Caco-2 (cell line): Measurements from ENCODE around the gene HMCN2. TPM values are rescaled to one million over a fixed set of nuclear protein-coding genes. Genes with fewer than 3 reads are reported as not detected.

Experiments used
- BruUV-seq: library from RNA; stranded (reverse); fragments of 400-500 nt; replicated peaks from 2 replicates; lab custom pipeline; 2021; lab: Mats Ljungman, UMichigan
- CTCF ChIA-PET: fragments of 300-600 bp; sonication (Branson Sonifier 250); formaldehyde crosslinking; loops from one replicate; lab custom pipeline; 2022; ENCODE audit warnings: antibody characterized with exemption; lab: Charles Lee
- POLR2A ChIA-PET: fragments of 300-600 bp; sonication (Branson Sonifier 250); formaldehyde crosslinking; loops from one replicate; lab custom pipeline; 2022; ENCODE audit warnings: antibody characterized with exemption; lab: Charles Lee
- DNase-seq, 2 experiments: peaks; one replicate each; pipeline versions ENCODE4 v3.0.0 to v3.0.0-alpha.2; 2020 to 2022
- H3K27me3 ChIP-seq: replicated peaks from 2 replicates; pipeline ENCODE4 v1.6.0; 2011; ENCODE audit warnings: low read length; ENCODE audit not compliant: control insufficient read depth, insufficient read depth
- H3K36me3 ChIP-seq: 2 replicates; pipeline ENCODE4 v1.5.1; 2011; ENCODE audit warnings: low read length; ENCODE audit not compliant: control insufficient read depth, insufficient read depth
- H3K4me1 ChIP-seq: fragments of 250-450 bp; sonication (Bioruptor Pico); 2 replicates; pipeline ENCODE4 v1.5.1; 2020; ENCODE audit warnings: mild to moderate bottlenecking
- H3K4me3 ChIP-seq: 2 replicates; pipeline ENCODE4 v1.5.1; 2011; ENCODE audit warnings: low read depth, mild to moderate bottlenecking, control low read depth, low read length
- H3K9me3 ChIP-seq: fragments of 250-450 bp; sonication (Bioruptor Pico); 2 replicates; pipeline ENCODE4 v1.5.1; 2020; ENCODE audit warnings: mild to moderate bottlenecking, moderate library complexity
- H3K27ac Mint-ChIP-seq: one replicate; pipeline ENCODE4 v1.8.0; 2022; ENCODE audit warnings: mixed read lengths; ENCODE audit not compliant: unreplicated experiment
- H3K27me3 Mint-ChIP-seq: one replicate; pipeline ENCODE4 v1.8.0; 2022; ENCODE audit warnings: mixed read lengths; ENCODE audit not compliant: insufficient read depth, unreplicated experiment
- H3K36me3 Mint-ChIP-seq: one replicate; pipeline ENCODE4 v1.8.0; 2022; ENCODE audit warnings: mild to moderate bottlenecking, mixed read lengths; ENCODE audit not compliant: insufficient read depth, unreplicated experiment
- H3K4me1 Mint-ChIP-seq: one replicate; pipeline ENCODE4 v1.8.0; 2022; ENCODE audit warnings: low read depth, mixed read lengths; ENCODE audit not compliant: unreplicated experiment
- H3K4me3 Mint-ChIP-seq: one replicate; pipeline ENCODE4 v1.8.0; 2022; ENCODE audit warnings: mild to moderate bottlenecking, moderate library complexity, mixed read lengths; ENCODE audit not compliant: unreplicated experiment
- H3K9me3 Mint-ChIP-seq: one replicate; pipeline ENCODE4 v1.8.0; 2022; ENCODE audit warnings: mixed read lengths; ENCODE audit not compliant: unreplicated experiment
- intact Hi-C: fragments of 100-400 bp; cut with micrococcal nuclease; formaldehyde crosslinking; loops from one replicate; pipeline ENCODE4 v1.10.0; 2022; ENCODE audit not compliant: unreplicated experiment
- total RNA-seq: library from RNA; stranded (reverse); gene quantifications from 2 replicates; pipeline ENCODE4 v1.2.3, GENCODE V29; 2022
- TF ChIP-seq, protein P1 (sequence below), 2 experiments: fragments of 200-600 bp in 1 of 2; IDR thresholded peaks; 1 replicate in 1 of 2; 2 replicates in 1 of 2; pipeline versions ENCODE4 v1.5.1 to v1.8.0; 2011 to 2022; ENCODE audit warnings: antibody characterized with exemption in 1 of 2, control low read depth in 1 of 2, inconsistent platforms in 1 of 2, low read depth in 1 of 2, low read length in 1 of 2, mild to moderate bottlenecking in 1 of 2, moderate library complexity in 1 of 2; ENCODE audit not compliant: insufficient read depth in 1 of 2, severe bottlenecking in 1 of 2, unreplicated experiment in 1 of 2

Gene HMCN2
- total RNA-seq, 1 experiment from 2014 or later, result 0.41 TPM

DNA sequence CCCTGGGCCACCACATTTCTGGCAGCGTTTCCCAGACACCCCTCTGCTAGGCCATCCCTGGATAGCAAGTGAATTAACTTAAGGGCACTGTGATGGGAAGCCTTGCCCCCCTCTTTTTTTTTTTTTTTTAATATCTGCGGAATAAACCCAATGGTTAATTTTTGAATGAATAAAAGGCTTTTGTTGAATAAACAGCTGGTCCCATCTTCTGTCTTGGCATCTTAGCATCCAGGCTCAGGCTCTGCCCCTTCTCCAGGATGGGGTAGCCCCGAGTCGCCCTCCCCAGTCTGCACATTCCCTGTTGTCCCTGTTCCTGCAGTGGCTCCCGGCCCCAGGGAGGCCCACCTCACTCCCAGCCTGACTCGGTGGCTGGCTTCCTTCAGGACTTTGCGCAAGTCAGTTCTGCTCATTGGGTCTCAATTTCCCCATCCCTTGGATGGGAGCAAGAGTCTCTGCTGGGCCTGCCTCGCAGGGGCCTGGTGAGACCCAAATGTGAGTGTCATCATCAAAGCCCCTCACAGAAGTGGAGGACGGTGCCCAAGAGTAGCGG is 29.0 kb upstream of the HMCN2 start:
- Histone ChIP-seq H3K9me3 (no peaks in the 10 kb centered on the region), H3K4me3 (no peak overlapping the region), H3K36me3 (no peaks in the 10 kb centered on the region), H3K27me3 (no peaks in the 10 kb centered on the region), H3K4me1 (no peaks in the 10 kb centered on the region; the same call in 1 of the 2 replicates)
- Mint-ChIP-seq H3K27me3 (no peaks in the 10 kb centered on the region), H3K36me3 (peaks cover 14% of the 10 kb centered on the region), H3K4me3 (no peak overlapping the region), H3K4me1 (no peaks in the 10 kb centered on the region), H3K9me3 (no peaks in the 10 kb centered on the region), H3K27ac (no peak overlapping the region)
- POLR2A ChIA-PET, result interaction anchor here (1.0 kb wide), 1 partner anchor 63 kb away, joined by 3 read pairs; no protein-coding TSS in a partner anchor
- no peak for DNase-seq
- TF ChIP-seq, protein P1, sequence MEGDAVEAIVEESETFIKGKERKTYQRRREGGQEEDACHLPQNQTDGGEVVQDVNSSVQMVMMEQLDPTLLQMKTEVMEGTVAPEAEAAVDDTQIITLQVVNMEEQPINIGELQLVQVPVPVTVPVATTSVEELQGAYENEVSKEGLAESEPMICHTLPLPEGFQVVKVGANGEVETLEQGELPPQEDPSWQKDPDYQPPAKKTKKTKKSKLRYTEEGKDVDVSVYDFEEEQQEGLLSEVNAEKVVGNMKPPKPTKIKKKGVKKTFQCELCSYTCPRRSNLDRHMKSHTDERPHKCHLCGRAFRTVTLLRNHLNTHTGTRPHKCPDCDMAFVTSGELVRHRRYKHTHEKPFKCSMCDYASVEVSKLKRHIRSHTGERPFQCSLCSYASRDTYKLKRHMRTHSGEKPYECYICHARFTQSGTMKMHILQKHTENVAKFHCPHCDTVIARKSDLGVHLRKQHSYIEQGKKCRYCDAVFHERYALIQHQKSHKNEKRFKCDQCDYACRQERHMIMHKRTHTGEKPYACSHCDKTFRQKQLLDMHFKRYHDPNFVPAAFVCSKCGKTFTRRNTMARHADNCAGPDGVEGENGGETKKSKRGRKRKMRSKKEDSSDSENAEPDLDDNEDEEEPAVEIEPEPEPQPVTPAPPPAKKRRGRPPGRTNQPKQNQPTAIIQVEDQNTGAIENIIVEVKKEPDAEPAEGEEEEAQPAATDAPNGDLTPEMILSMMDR (IDR thresholded peaks at IDR 0.05; ENCODE audit: insufficient read depth in 1 of 2, low read depth in 1 of 2, low read length in 1 of 2, severe bottlenecking in 1 of 2, unreplicated experiment in 1 of 2), result no peak
- CTCF ChIA-PET, result interaction anchor here (0.7 to 1.5 kb wide), 8 partner anchors 9 to 129 kb away, joined by 3 to 9 read pairs (median 4); no protein-coding TSS in a partner anchor
- intact Hi-C loops, result loop anchor here (1.0 kb wide), 2 partner anchors 63 to 129 kb away; no protein-coding TSS in a partner anchor
- no TSS peak for BruUV-seq

DNA sequence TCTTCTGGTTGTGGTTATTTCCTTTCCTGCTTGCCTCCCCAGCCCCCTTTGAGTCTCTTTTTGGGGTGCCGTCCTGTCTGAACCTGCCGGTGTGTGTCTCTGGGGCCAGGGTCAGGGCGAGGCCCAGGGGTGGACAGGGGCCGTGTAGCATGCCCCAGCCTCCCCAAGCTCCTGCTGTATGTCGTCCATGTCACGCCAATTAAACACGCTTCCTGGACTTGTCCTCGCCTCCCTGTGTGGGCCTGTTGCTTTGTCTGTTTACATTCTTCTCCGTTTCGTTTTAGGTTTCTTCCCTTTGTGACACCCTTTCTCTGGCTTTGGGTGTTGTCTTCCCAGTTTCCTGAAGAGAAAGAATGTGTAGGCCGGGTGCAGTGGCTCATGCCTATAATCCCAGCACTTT is 28.5 kb upstream of the HMCN2 start:
- Histone ChIP-seq H3K36me3 (no peaks in the 10 kb centered on the region), H3K4me1 (no peaks in the 10 kb centered on the region; the same call in 1 of the 2 replicates), H3K4me3 (no peak overlapping the region), H3K27me3 (no peaks in the 10 kb centered on the region), H3K9me3 (no peaks in the 10 kb centered on the region)
- no peaks in the 10 kb centered on the region for H3K4me1 Mint-ChIP-seq
- H3K27ac Mint-ChIP-seq, result no peak overlapping the region
- no peaks in the 10 kb centered on the region for H3K9me3 Mint-ChIP-seq
- ChIA-PET CTCF (interaction anchor here (1.5 kb wide), 1 partner anchor 9 kb away, joined by 4 read pairs; no protein-coding TSS in a partner anchor), POLR2A (no interaction called here)
- DNase-seq, result no peak
- no TSS peak for BruUV-seq
- TF ChIP-seq, protein P1 (IDR thresholded peaks at IDR 0.05; ENCODE audit: insufficient read depth in 1 of 2, low read depth in 1 of 2, low read length in 1 of 2, severe bottlenecking in 1 of 2, unreplicated experiment in 1 of 2), result no peak
- H3K27me3 Mint-ChIP-seq, result no peaks in the 10 kb centered on the region
- no peak overlapping the region for H3K4me3 Mint-ChIP-seq
- peaks cover 14% of the 10 kb centered on the region for H3K36me3 Mint-ChIP-seq
- intact Hi-C loops, result no loop called here

DNA sequence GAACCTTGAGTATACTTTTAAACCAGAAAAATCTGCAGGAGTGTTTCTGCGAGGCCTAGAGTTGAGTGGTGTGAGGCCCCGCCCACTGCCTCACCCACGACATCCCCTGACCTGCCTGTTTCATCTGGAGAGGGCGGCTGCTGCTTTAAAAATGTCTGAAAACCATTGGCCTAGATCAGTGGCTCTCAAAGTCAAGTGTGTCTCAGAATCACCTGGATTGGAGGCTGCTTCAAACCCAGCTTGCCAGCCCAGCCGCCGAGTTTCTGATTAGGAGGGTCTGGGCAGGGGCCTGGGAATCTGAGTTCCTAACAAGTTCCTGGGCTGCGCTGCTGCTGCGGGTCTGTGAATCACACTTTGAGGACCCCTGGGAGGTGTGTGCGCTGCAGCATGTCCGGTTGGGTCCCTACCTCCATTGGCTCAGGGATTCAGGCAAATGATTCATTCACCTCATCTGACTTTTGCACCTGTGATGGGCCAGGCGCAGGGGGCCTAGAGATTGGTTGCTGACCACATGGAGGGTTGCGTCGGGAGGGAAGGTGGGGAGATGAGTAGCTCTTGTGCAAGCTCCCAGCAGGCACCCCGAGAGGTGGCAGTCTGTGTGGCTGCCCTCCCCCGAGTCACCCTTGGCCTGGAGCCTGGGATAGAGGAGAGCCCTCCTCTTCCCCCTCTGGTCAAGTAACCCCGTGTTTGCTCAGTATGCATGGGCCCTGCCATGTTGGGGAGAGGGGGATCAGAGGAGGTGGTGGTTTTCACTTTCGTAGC is 27.6 kb upstream of the HMCN2 start:
- intact Hi-C loops, result no loop called here
- Histone ChIP-seq H3K36me3 (no peaks in the 10 kb centered on the region), H3K9me3 (no peaks in the 10 kb centered on the region), H3K4me1 (no peaks in the 10 kb centered on the region; the same call in 1 of the 2 replicates), H3K27me3 (no peaks in the 10 kb centered on the region), H3K4me3 (no peak overlapping the region)
- Mint-ChIP-seq H3K36me3 (peaks cover 13% of the 10 kb centered on the region), H3K27me3 (no peaks in the 10 kb centered on the region), H3K4me1 (no peaks in the 10 kb centered on the region), H3K9me3 (no peaks in the 10 kb centered on the region), H3K27ac (no peak overlapping the region), H3K4me3 (no peak overlapping the region)
- BruUV-seq, result no TSS peak
- no peak for DNase-seq
- TF ChIP-seq, protein P1 (IDR thresholded peaks at IDR 0.05; ENCODE audit: insufficient read depth in 1 of 2, low read depth in 1 of 2, low read length in 1 of 2, severe bottlenecking in 1 of 2, unreplicated experiment in 1 of 2), result no peak
- ChIA-PET POLR2A (no interaction called here), CTCF (interaction anchor here (0.6 to 1.5 kb wide), 2 partner anchors 132 to 960 kb away, joined by 3 to 5 read pairs; no protein-coding TSS in a partner anchor)
